ENCODE data around the gene RAB32.
"Not testable (repeated sequence)": the region's sequence is repeated elsewhere in the genome, so short reads cannot be mapped to it uniquely, and the experiment has no call there.

RAB32 gene

GRCh38 chr6:146543211-146543939 is at the start of gene RAB32:
RAB32 (plus strand) TSS chr6:146543833; CDS start chr6:146543872, 39 bp downstream.
- DNase-seq, result no peak

GRCh38 chr6:146498309-146498708 is 45.3 kb upstream of the RAB32 start:
- peak; percentile 28 for DNase-seq

GRCh38 chr6:146503096-146503495 is 40.5 kb upstream of the RAB32 start:
- DNase-seq, result no peak

GRCh38 chr6:146515212-146515611 is 28.4 kb upstream of the RAB32 start:
- DNase-seq, result no peak

GRCh38 chr6:146526192-146526591 is 17.4 kb upstream of the RAB32 start:
- no peak for DNase-seq

GRCh38 chr6:146532702-146533101 is 10.9 kb upstream of the RAB32 start:
- DNase-seq, result no peak

GRCh38 chr6:146542881-146543210 is 787 bp upstream of the RAB32 start:
- DNase-seq, result no peak

- no peak for DNase-seq
These were observed 445 bp downstream of the RAB32 start for GRCh38 chr6:146543940-146544615.

GRCh38 chr6:146544616-146545182 is 1.1 kb downstream of the RAB32 start:
- no peak for DNase-seq

GRCh38 chr6:146545581-146545980 is 1.9 kb downstream of the RAB32 start:
- no peak for DNase-seq

- no peak for DNase-seq
These were observed 2.9 kb downstream of the RAB32 start for GRCh38 chr6:146546443-146547043.

GRCh38 chr6:146547889-146548288 is 4.3 kb downstream of the RAB32 start:
- DNase-seq, result no peak

GRCh38 chr6:146548898-146549374 is 5.3 kb downstream of the RAB32 start:
- DNase-seq, result no peak

- DNase-seq, result no peak
These were observed 7.3 kb downstream of the RAB32 start for GRCh38 chr6:146550911-146551310.

GRCh38 chr6:146551545-146551944 is 7.9 kb downstream of the RAB32 start:
- DNase-seq, result no peak

- no peak for DNase-seq
These were observed 9.9 kb downstream of the RAB32 start for GRCh38 chr6:146553377-146554135.

GRCh38 chr6:146560607-146561006 is 17.0 kb downstream of the RAB32 start:
- no peak for DNase-seq

GRCh38 chr6:146566661-146567060 is 23.0 kb downstream of the RAB32 start:
- DNase-seq, result not testable (repeated sequence)

GRCh38 chr6:146568619-146569018 is 25.0 kb downstream of the RAB32 start:
- DNase-seq, result not testable (repeated sequence)

- no peak for DNase-seq
These were observed 30.6 kb downstream of the RAB32 start for GRCh38 chr6:146574211-146574610.

GRCh38 chr6:146578054-146578453 is 34.4 kb downstream of the RAB32 start:
- no peak for DNase-seq

GRCh38 chr6:146581968-146582367 is 38.3 kb downstream of the RAB32 start:
- no peak for DNase-seq

GRCh38 chr6:146582857-146583256 is 39.2 kb downstream of the RAB32 start:
- DNase-seq, result no peak

All from NCI-H2081 treated with DMSO at 0.1 percent for 48 hours (cell line).